WERI-Rb-1 (cell line): ENCODE results near the gene GKN2.
"Not testable (repeated sequence)": the region's sequence is repeated elsewhere in the genome, so short reads cannot be mapped to it uniquely, and the experiment has no call there.

Experiments
- DNase-seq: peaks from one replicate; pipeline ENCODE4 v3.0.0-alpha.2; 2020
- H3K27ac ChIP-seq: fragments of 250-450 bp; sonication (Bioruptor Pico); 2 replicates; pipeline ENCODE4 v1.5.1; 2020; ENCODE audit warnings: mild to moderate bottlenecking, moderate library complexity
- H3K27me3 ChIP-seq: fragments of 250-450 bp; sonication (Bioruptor Pico); 2 replicates; pipeline ENCODE4 v1.5.1; 2021; ENCODE audit warnings: mild to moderate bottlenecking, low read depth, moderate library complexity; ENCODE audit not compliant: insufficient read depth, severe bottlenecking
- H3K36me3 ChIP-seq: fragments of 250-450 bp; sonication (Bioruptor Pico); 2 replicates; pipeline ENCODE4 v1.5.1; 2020; ENCODE audit warnings: mild to moderate bottlenecking, moderate library complexity
- H3K4me3 ChIP-seq: 2 replicates; pipeline ENCODE4 v1.5.1; 2011; ENCODE audit warnings: low read depth, mild to moderate bottlenecking, control low read depth, low read length
- H3K9me3 ChIP-seq: fragments of 250-450 bp; sonication (Bioruptor Pico); 2 replicates; pipeline ENCODE4 v1.5.1; 2021; ENCODE audit warnings: mild to moderate bottlenecking, moderate library complexity; ENCODE audit not compliant: severe bottlenecking
- TF ChIP-seq, protein P1 (sequence below): IDR thresholded peaks from 2 replicates; pipeline ENCODE4 v1.5.1; 2011; ENCODE audit warnings: low read depth, mild to moderate bottlenecking, control low read depth, inconsistent platforms, low read length

Gene GKN2

DNA sequence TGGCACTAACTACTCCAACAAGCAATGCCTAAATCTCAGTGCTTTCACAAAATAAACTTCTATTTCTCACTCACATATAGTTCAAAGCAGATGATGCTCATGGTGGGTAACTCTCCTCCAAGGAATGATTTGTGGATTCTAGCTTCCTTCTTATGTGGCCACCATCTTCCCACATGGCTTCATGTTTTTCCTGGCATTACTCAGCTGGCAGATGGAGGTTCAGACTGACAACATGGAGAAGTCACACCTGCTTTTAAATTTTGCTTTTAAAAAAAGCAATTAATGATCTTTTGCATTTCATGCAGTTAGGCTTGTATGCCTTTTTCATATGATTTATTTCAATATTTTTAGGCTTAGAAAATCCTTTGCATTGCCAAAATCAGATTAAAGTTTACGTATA lies 6.3 kb upstream of the GKN2 start:
- H3K27me3 ChIP-seq = peaks cover 12% of the 10 kb centered on the region
- no peak for DNase-seq
- no peak overlapping the region for H3K27ac ChIP-seq
- H3K9me3 ChIP-seq = peaks cover 4% of the 10 kb centered on the region
- H3K4me3 ChIP-seq = no peak overlapping the region
- no peaks in the 10 kb centered on the region for H3K36me3 ChIP-seq
- TF ChIP-seq, protein P1, sequence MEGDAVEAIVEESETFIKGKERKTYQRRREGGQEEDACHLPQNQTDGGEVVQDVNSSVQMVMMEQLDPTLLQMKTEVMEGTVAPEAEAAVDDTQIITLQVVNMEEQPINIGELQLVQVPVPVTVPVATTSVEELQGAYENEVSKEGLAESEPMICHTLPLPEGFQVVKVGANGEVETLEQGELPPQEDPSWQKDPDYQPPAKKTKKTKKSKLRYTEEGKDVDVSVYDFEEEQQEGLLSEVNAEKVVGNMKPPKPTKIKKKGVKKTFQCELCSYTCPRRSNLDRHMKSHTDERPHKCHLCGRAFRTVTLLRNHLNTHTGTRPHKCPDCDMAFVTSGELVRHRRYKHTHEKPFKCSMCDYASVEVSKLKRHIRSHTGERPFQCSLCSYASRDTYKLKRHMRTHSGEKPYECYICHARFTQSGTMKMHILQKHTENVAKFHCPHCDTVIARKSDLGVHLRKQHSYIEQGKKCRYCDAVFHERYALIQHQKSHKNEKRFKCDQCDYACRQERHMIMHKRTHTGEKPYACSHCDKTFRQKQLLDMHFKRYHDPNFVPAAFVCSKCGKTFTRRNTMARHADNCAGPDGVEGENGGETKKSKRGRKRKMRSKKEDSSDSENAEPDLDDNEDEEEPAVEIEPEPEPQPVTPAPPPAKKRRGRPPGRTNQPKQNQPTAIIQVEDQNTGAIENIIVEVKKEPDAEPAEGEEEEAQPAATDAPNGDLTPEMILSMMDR = no peak

DNA sequence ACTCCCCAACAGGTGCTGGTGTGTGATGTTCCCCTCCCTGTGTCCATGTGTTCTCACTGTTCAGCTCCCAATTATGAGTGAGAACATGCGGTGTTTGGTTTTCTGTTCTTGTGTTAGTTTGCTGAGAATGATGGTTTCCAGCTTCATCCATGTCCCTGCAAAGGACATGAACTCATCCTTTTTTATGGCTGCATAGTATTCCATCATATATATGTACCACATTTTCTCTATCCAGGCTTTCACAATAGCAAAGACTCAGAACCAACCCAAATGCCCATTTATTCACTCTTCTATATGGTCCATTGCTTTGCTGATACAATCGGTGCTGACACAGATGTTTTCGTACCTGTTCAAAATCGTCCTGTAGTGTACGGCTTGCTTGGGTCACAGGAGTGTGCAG lies 2.7 kb upstream of the GKN2 start:
- DNase-seq, H3K36me3 ChIP-seq, H3K27ac ChIP-seq, H3K9me3 ChIP-seq, H3K4me3 ChIP-seq: not testable (repeated sequence)
- peaks cover 18% of the 10 kb centered on the region for H3K27me3 ChIP-seq

DNA sequence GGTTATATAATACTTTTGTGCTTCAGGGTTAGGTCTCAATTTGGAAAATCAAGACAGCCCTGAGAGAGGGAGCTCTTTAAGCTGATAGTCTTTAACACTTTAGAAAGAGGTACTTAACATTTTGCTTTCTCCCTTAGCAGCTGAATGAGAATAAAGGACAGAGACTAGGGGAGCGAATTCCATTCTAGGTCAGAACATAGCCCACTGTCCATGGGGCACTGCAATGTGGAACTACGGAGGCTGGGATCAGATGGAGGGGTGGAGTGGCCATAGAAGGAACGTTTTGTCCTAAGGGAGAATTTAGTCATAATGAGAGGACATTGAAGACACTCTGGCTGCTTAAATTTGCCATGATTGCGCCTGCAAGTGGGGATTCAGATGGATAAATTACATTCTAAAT lies 794 bp downstream of the GKN2 start:
- H3K36me3 ChIP-seq = no peaks in the 10 kb centered on the region
- no peak overlapping the region for H3K27ac ChIP-seq
- TF ChIP-seq, protein P1 = no peak
- H3K4me3 ChIP-seq = no peak overlapping the region
- H3K9me3 ChIP-seq = peaks cover 7% of the 10 kb centered on the region
- DNase-seq = no peak
- H3K27me3 ChIP-seq = peaks cover 28% of the 10 kb centered on the region

DNA sequence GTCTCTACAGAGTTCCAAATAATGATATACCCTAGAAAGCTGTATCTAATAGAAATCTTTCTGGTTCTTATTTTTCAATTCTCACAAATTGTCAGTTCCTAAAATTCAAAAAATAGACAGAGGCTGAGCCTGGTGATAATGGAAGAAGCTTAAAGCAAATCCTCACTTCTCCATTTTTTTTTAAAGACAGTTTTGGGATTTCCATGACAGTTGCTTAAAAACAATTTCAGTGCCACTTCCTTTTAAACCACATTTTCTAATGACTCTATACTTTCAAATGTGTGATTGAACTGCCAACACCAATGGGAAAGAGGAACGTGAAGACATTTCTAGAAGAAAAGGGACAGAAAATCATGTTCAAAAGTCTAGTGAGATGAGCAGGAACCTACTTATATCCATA lies 4.0 kb downstream of the GKN2 start:
- TF ChIP-seq, protein P1 = no peak
- no peak for DNase-seq
- Histone ChIP-seq H3K9me3 (peaks cover 6% of the 10 kb centered on the region), H3K4me3 (no peak overlapping the region), H3K36me3 (no peaks in the 10 kb centered on the region), H3K27ac (no peak overlapping the region), H3K27me3 (peaks cover 16% of the 10 kb centered on the region)

DNA sequence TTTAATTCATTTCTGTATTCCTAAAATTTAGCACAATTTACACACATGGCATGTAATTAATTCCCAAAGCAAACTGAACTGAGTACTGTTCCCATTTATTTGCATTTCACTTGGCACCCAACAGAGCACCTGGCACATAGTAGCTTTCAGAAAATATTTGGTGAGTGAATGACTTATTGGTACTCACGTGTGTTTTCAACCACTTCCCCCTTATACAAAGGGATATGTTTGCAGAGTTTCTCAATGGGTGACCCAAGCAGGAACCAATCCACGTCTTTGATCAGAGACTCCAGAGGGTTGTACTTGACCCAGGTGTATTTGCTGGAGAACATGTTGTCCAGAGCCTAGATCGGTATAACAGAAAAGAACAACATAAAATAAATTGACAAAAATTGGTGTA lies 6.6 kb downstream of the GKN2 start:
- Histone ChIP-seq H3K4me3 (no peak overlapping the region), H3K36me3 (no peaks in the 10 kb centered on the region), H3K27ac (no peak overlapping the region), H3K27me3 (peaks cover 10% of the 10 kb centered on the region), H3K9me3 (peaks cover 6% of the 10 kb centered on the region)
- no peak for DNase-seq
- TF ChIP-seq, protein P1 = no peak

DNA sequence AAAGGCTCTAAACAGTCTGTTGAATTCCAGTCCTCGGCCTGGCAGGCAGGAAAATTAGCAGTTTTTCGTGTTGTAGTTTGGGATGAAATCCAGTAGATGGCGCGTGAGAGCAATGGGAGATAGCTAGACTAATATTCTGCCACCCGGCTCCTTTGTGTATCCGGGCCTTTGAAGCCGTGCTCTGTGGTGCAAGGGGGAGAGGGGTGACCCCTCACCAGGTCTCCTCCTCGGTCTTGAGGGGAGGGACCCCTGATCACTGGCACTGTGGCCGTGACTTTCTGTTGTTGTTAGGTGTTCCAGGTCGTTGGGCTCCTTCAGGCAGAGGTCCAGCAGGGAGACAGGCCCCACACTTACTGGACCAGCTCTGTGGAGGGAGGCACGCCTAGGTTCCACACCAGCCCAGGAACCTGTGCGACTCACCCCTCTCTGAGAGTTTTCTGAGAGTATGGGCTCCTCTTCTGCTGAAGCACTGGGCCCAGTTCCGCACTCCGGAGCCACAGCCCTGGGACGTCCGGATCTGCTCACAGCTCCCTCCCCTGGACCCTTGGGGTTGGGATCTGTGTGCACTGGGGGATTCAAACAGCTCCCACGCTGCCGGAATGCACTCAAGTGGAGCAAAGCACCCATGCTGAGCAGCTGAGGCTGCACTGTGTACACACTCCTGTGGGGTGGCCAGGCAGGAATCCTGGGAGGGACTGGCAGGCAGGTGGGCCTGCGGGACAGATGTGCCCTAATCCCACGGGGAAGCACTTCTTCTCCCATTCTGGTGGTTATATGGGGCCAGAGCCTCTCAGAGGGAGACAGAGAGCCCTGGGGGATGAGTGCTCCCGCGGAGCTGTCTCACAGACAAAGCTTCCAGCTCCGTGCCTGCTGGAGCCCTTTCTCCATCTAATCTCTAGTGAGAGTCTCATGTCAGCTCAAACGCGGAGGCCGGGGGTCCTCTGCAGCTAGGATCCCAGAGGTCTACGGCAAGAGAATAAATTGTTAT lies 8.8 kb downstream of the GKN2 start:
- Histone ChIP-seq H3K4me3 (peak overlapping the region; percentile 37), H3K9me3 (peaks cover 8% of the 10 kb centered on the region), H3K27ac (peak overlapping the region; percentile 54), H3K27me3 (peaks cover 6% of the 10 kb centered on the region), H3K36me3 (no peaks in the 10 kb centered on the region)
- TF ChIP-seq, protein P1 = peak; percentile 82
- DNase-seq = peak; percentile 76
